ENCODE data around the gene CNTN2.

CNTN2 gene

DNA sequence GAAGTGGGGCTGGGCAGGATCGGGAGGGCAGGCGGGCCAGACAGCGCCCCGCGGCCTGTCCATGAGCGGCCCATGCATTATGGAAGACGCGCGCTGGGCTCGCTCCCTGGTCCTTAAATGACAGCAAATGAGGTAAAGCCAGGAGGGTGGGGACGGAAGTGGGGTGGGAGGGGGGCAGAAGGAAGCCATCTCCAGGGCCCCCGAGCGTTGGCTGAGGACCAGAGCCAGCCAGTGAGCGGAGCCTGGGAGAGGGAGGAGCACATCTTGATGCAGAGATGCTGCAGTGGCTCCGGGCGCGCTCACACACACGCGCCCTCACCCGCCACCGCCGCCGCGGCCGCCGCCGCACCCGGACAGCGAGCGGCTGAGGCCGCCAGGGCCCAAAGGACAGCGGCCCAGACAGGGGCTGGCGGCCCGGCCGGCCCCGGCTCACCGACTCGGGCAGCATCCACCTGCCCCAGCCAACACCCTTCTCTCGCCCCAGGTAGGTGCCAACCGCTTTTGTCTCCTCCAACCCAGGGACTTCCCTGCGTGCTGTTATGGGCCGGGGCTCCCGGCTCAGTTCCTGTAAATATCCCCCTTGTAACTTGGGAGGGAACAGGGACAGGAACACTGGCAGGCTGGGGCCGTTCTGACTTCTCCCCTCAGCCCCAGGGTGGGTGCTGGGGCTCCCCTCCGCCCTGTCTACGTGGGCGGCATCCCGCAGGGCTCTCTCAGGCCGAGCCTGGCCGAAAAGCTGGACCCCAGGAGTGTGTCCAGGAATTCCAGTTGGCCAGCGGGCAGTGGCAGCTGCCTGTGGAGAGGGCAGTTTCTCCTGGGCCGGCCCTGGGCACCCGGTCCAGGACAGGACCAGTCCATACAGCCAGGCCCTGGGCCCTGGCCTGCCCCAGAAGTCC is at the start of gene CNTN2:
Gene CNTN2, plus strand, starts transcription at position 302 of the 896 bp plus-strand sequence. CDS start 9,974 bp downstream, outside the sequence.
- peaks cover 54% of the 10 kb centered on the region for H3K27me3 ChIP-seq (replicated peaks)

GRCh38 chr1:204994086-204994862 is 48.7 kb upstream of the CNTN2 start:
- no peak for DNase-seq
- no peak overlapping the region for H3K27ac ChIP-seq
- H3K36me3 ChIP-seq (replicated peaks): no peaks in the 10 kb centered on the region
- H3K27me3 ChIP-seq (replicated peaks): no peaks in the 10 kb centered on the region
- no peak overlapping the region for H3K4me3 ChIP-seq (ENCODE audit: low read depth, low read length)
- in situ Hi-C loops (cut with HindIII; ENCODE audit: low pct_ligation_motif_present, low sequenced_read_pairs): no loop called here
- TF ChIP-seq CTCF (IDR thresholded peaks at IDR 0.05; ENCODE audit: low read depth, low read length, missing control alignments): no peak

More for the DNA sequence above, at the start of gene CNTN2:
- TF ChIP-seq CTCF (IDR thresholded peaks at IDR 0.05; ENCODE audit: low read depth, low read length, missing control alignments): no peak
- no peaks in the 10 kb centered on the region for H3K36me3 ChIP-seq (replicated peaks)
- DNase-seq: no peak
- in situ Hi-C loops (cut with HindIII; ENCODE audit: low pct_ligation_motif_present, low sequenced_read_pairs): no loop called here
- no peak within 1 kb of the TSS for H3K4me3 ChIP-seq (ENCODE audit: low read depth, low read length)
- no peak within 1 kb of the TSS for H3K27ac ChIP-seq

GRCh38 chr1:204996981-204997380 is 46.0 kb upstream of the CNTN2 start:
- no peak for DNase-seq
- H3K27me3 ChIP-seq (replicated peaks): no peaks in the 10 kb centered on the region
- no peak overlapping the region for H3K4me3 ChIP-seq (ENCODE audit: low read depth, low read length)
- in situ Hi-C loops (cut with HindIII; ENCODE audit: low pct_ligation_motif_present, low sequenced_read_pairs): no loop called here
- no peak for TF ChIP-seq CTCF (IDR thresholded peaks at IDR 0.05; ENCODE audit: low read depth, low read length, missing control alignments)
- H3K36me3 ChIP-seq (replicated peaks): no peaks in the 10 kb centered on the region
- no peak overlapping the region for H3K27ac ChIP-seq

DNA sequence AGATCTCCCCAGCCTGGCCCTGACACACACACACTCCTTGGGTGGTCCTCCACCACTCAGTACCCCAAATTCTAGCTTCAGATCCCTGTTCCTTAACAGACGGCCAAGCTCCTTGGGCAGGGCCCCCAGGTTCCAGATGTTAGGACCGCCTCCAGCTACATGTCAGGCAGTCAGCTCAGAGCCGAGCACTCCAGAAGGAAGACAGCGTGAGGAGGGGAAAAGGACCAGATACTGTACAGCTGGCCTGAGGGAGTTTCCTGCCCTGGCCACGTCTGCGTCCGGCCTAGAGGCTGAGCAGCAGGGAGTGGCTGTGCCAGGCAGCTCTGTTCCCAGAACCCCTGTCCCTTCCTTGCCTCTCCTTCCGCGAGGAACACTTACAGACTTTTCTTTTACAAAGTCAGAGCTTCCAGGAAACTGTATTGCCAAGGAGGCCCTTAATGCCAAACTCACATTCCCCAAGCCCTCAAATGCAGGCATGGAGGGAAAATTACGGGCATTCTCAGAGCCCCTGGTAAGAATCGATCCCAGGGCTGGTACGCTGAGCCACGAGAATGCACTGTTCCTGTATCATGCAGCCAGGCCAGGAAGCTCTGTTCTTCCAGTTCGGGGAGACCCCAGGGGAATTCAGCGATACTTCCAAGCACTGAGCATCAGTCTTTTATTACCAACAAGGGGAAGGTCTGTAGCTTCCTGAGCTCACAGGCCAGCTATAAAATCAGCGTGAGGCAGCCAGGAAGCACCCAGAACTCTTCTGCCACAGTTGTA is 45.2 kb upstream of the CNTN2 start:
- TF ChIP-seq CTCF (IDR thresholded peaks at IDR 0.05; ENCODE audit: low read depth, low read length, missing control alignments): no peak
- in situ Hi-C loops (cut with HindIII; ENCODE audit: low pct_ligation_motif_present, low sequenced_read_pairs): no loop called here
- Histone ChIP-seq H3K27me3 (replicated peaks) (no peaks in the 10 kb centered on the region), H3K4me3 (ENCODE audit: low read depth, low read length) (no peak overlapping the region), H3K27ac (no peak overlapping the region), H3K36me3 (replicated peaks) (no peaks in the 10 kb centered on the region)
- DNase-seq: no peak

GRCh38 chr1:205001162-205001561 is 41.9 kb upstream of the CNTN2 start:
- in situ Hi-C loops (cut with HindIII; ENCODE audit: low pct_ligation_motif_present, low sequenced_read_pairs): no loop called here
- Histone ChIP-seq H3K27ac (no peak overlapping the region), H3K36me3 (replicated peaks) (no peaks in the 10 kb centered on the region), H3K4me3 (ENCODE audit: low read depth, low read length) (no peak overlapping the region), H3K27me3 (replicated peaks) (peaks cover 3% of the 10 kb centered on the region)
- TF ChIP-seq CTCF (IDR thresholded peaks at IDR 0.05; ENCODE audit: low read depth, low read length, missing control alignments): no peak
- no peak for DNase-seq
